Measurements from ENCODE around the gene CCL18.
"Not testable (repeated sequence)": the region's sequence is repeated elsewhere in the genome, so short reads cannot be mapped to it uniquely, and the experiment has no call there.

The CCL18 gene

GRCh38 chr17:36071751-36072150 lies 7.7 kb downstream of the CCL18 start:
- H3K27ac ChIP-seq (ENCODE audit: low read depth, low read length, poor library complexity, severe bottlenecking): no peak overlapping the region
- H3F3A ChIP-seq (ENCODE audit: insufficient read depth, low read length): no peaks in the 10 kb centered on the region
- H3K36me3 ChIP-seq (ENCODE audit: insufficient read depth, low read length): no peaks in the 10 kb centered on the region
- H3K9me2 ChIP-seq (ENCODE audit: low read depth, low read length): no peaks in the 10 kb centered on the region
- 0 out of 2 replicates have a peak, but pooled peaks cover 8% of the 10 kb centered on the region for H3K27me3 ChIP-seq (ENCODE audit: insufficient read depth, low read length)
- H3K79me2 ChIP-seq (ENCODE audit: insufficient read depth, low read length): no peaks in the 10 kb centered on the region
- no peak overlapping the region for H3K4me3 ChIP-seq (ENCODE audit: low read depth, low read length, poor library complexity, severe bottlenecking)
- no peaks in the 10 kb centered on the region for H3K4me1 ChIP-seq (ENCODE audit: insufficient read depth, low read length, severe bottlenecking)
- no peak overlapping the region for H2AFZ ChIP-seq (ENCODE audit: low read length)
- TF ChIP-seq CTCF (IDR thresholded peaks at IDR 0.05; ENCODE audit: low read length) (no peak), EZH2 (IDR thresholded peaks at IDR 0.05; ENCODE audit: borderline replicate concordance, low read length) (no peak)
- H3K9ac ChIP-seq (ENCODE audit: low read length): no peak overlapping the region
- no peak overlapping the region for H3K4me2 ChIP-seq (ENCODE audit: low read length)
- H4K20me1 ChIP-seq (ENCODE audit: insufficient read depth, low read length): no peaks in the 10 kb centered on the region
- no peaks in the 10 kb centered on the region for H3K9me3 ChIP-seq (ENCODE audit: low read length)

- Histone ChIP-seq H3K9me3 (ENCODE audit: low read length) (no peaks in the 10 kb centered on the region), H3K9me2 (ENCODE audit: low read depth, low read length) (no peaks in the 10 kb centered on the region), H3K4me3 (ENCODE audit: low read depth, low read length, poor library complexity, severe bottlenecking) (no peak overlapping the region), H2AFZ (ENCODE audit: low read length) (no peak overlapping the region), H4K20me1 (ENCODE audit: insufficient read depth, low read length) (no peaks in the 10 kb centered on the region), H3K4me1 (ENCODE audit: insufficient read depth, low read length, severe bottlenecking) (no peaks in the 10 kb centered on the region), H3K9ac (ENCODE audit: low read length) (no peak overlapping the region), H3K4me2 (ENCODE audit: low read length) (no peak overlapping the region), H3K27me3 (ENCODE audit: insufficient read depth, low read length) (0 out of 2 replicates have a peak, but pooled peaks cover 8% of the 10 kb centered on the region), H3F3A (ENCODE audit: insufficient read depth, low read length) (no peaks in the 10 kb centered on the region), H3K79me2 (ENCODE audit: insufficient read depth, low read length) (no peaks in the 10 kb centered on the region), H3K27ac (ENCODE audit: low read depth, low read length, poor library complexity, severe bottlenecking) (no peak overlapping the region), H3K36me3 (ENCODE audit: insufficient read depth, low read length) (no peaks in the 10 kb centered on the region)
- peak; percentile 89 for TF ChIP-seq CTCF (IDR thresholded peaks at IDR 0.05; ENCODE audit: low read length)
- no peak for TF ChIP-seq EZH2 (IDR thresholded peaks at IDR 0.05; ENCODE audit: borderline replicate concordance, low read length)
These were observed 8.5 kb downstream of the CCL18 start for GRCh38 chr17:36072431-36073121.

GRCh38 chr17:36074365-36074764 lies 10.3 kb downstream of the CCL18 start:
- Histone ChIP-seq H3K4me2 (ENCODE audit: low read length) (no peak overlapping the region), H3K36me3 (ENCODE audit: insufficient read depth, low read length) (no peaks in the 10 kb centered on the region), H3K27ac (ENCODE audit: low read depth, low read length, poor library complexity, severe bottlenecking) (no peak overlapping the region), H4K20me1 (ENCODE audit: insufficient read depth, low read length) (no peaks in the 10 kb centered on the region), H3K9me2 (ENCODE audit: low read depth, low read length) (no peaks in the 10 kb centered on the region), H3K79me2 (ENCODE audit: insufficient read depth, low read length) (no peaks in the 10 kb centered on the region), H3K4me3 (ENCODE audit: low read depth, low read length, poor library complexity, severe bottlenecking) (no peak overlapping the region), H3K9me3 (ENCODE audit: low read length) (no peaks in the 10 kb centered on the region), H3F3A (ENCODE audit: insufficient read depth, low read length) (no peaks in the 10 kb centered on the region), H2AFZ (ENCODE audit: low read length) (no peak overlapping the region), H3K9ac (ENCODE audit: low read length) (no peak overlapping the region), H3K4me1 (ENCODE audit: insufficient read depth, low read length, severe bottlenecking) (no peaks in the 10 kb centered on the region), H3K27me3 (ENCODE audit: insufficient read depth, low read length) (0 out of 2 replicates have a peak, but pooled peaks cover 8% of the 10 kb centered on the region)
- no peak for TF ChIP-seq EZH2 (IDR thresholded peaks at IDR 0.05; ENCODE audit: borderline replicate concordance, low read length)
- TF ChIP-seq CTCF (IDR thresholded peaks at IDR 0.05; ENCODE audit: low read length): no peak

GRCh38 chr17:36081681-36082471 lies 17.8 kb downstream of the CCL18 start:
- not testable (repeated sequence) for H3F3A ChIP-seq (ENCODE audit: insufficient read depth, low read length); H4K20me1 ChIP-seq (ENCODE audit: insufficient read depth, low read length); H2AFZ ChIP-seq (ENCODE audit: low read length); H3K4me3 ChIP-seq (ENCODE audit: low read depth, low read length, poor library complexity, severe bottlenecking); H3K9me2 ChIP-seq (ENCODE audit: low read depth, low read length); H3K79me2 ChIP-seq (ENCODE audit: insufficient read depth, low read length); H3K9ac ChIP-seq (ENCODE audit: low read length); H3K9me3 ChIP-seq (ENCODE audit: low read length); H3K27ac ChIP-seq (ENCODE audit: low read depth, low read length, poor library complexity, severe bottlenecking); H3K27me3 ChIP-seq (ENCODE audit: insufficient read depth, low read length); H3K36me3 ChIP-seq (ENCODE audit: insufficient read depth, low read length); H3K4me1 ChIP-seq (ENCODE audit: insufficient read depth, low read length, severe bottlenecking); H3K4me2 ChIP-seq (ENCODE audit: low read length)

- H3K79me2 ChIP-seq (ENCODE audit: insufficient read depth, low read length); H3K4me3 ChIP-seq (ENCODE audit: low read depth, low read length, poor library complexity, severe bottlenecking); H3K4me2 ChIP-seq (ENCODE audit: low read length); H3K9ac ChIP-seq (ENCODE audit: low read length); H3K27ac ChIP-seq (ENCODE audit: low read depth, low read length, poor library complexity, severe bottlenecking); H3K9me3 ChIP-seq (ENCODE audit: low read length); H2AFZ ChIP-seq (ENCODE audit: low read length); H3K36me3 ChIP-seq (ENCODE audit: insufficient read depth, low read length); H3K27me3 ChIP-seq (ENCODE audit: insufficient read depth, low read length); H4K20me1 ChIP-seq (ENCODE audit: insufficient read depth, low read length); H3F3A ChIP-seq (ENCODE audit: insufficient read depth, low read length); H3K4me1 ChIP-seq (ENCODE audit: insufficient read depth, low read length, severe bottlenecking); H3K9me2 ChIP-seq (ENCODE audit: low read depth, low read length): not testable (repeated sequence)
These were observed 18.5 kb downstream of the CCL18 start for GRCh38 chr17:36082482-36083120.
